ENCODE measurements around the gene TMEM123.

DNA sequence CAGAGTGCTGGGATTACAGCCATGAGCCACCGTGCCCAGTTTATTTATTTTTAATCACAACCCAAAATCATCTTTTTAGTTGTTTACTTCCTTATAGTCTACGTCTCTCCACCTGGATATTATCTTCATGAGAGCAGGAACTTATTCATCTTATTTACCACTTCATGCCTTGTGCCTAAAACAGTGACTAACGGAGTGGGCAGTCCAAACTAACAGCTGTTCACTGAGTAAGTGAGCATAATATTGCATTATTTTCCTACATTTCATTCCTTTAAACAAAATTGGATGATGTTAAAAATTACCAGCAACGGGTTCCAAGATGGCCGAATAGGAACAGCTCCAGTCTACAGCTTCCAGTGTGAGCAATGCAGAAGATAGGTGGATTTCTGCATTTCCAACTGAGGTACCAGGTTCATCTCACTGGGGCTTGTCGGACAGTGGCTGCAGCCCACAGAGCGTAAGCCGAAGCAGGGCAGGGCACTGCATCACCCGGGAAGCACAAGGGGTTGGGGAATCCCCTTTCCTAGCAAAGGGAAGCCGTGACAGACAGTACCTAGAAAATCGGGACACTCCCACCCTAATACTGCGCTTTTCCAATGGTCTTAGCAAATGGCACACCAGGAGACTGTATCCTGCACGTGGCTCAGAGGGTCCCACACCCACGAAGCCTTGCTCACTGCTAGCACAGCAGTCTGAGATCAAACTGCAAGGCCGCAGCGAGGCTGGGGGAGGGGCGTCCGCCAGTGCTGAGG lies 14.1 kb downstream of the TMEM123 start:
- TF ChIP-seq MEF2A (IDR thresholded peaks at IDR 0.05; ENCODE audit: insufficient read depth, low read depth, low read length) (no peak), POLR2A (IDR thresholded peaks at IDR 0.05; ENCODE audit: low read depth, low read length) (no peak), FOXM1 (IDR thresholded peaks at IDR 0.05; ENCODE audit: low read depth, low read length) (no peak), ZNF24 (IDR thresholded peaks at IDR 0.05) (no peak)

Measured in GM12878 (cell line).